WTC11 (cell line): Measurements from ENCODE around the gene DRD4. TPM values are rescaled to one million over a fixed set of nuclear protein-coding genes. Genes with fewer than 3 reads are reported as not detected.

Experiments used
- ATAC-seq: fragments of 200-7000 bp; cut with Tn5 transposase; 2 replicates; pipeline ENCODE4 v1.10.0; 2021; ENCODE audit warnings: mild to moderate bottlenecking, moderate library complexity
- CTCF ChIA-PET: fragments of 300-600 bp; sonication (Branson Sonifier 250); formaldehyde crosslinking; loops from one replicate; lab custom pipeline; 2021; ENCODE audit warnings: antibody characterized with exemption; lab: Charles Lee
- POLR2A ChIA-PET: fragments of 350-600 bp; sonication (Branson Sonifier 250); formaldehyde crosslinking; loops from one replicate; lab custom pipeline; 2021; ENCODE audit warnings: antibody characterized with exemption; lab: Charles Lee
- DNase-seq: peaks from one replicate; pipeline ENCODE4 v3.0.0; 2021; ENCODE audit warnings: low spot score
- H3K27ac Mint-ChIP-seq: 2 replicates; pipeline ENCODE4 v1.8.0; 2021; ENCODE audit warnings: mixed read lengths
- H3K27me3 Mint-ChIP-seq: 2 replicates; pipeline ENCODE4 v1.8.0; 2021; ENCODE audit warnings: low read depth, mild to moderate bottlenecking, moderate library complexity, mixed read lengths
- H3K36me3 Mint-ChIP-seq: 2 replicates; pipeline ENCODE4 v1.8.0; 2021; ENCODE audit warnings: mixed read lengths
- H3K4me1 Mint-ChIP-seq: 2 replicates; pipeline ENCODE4 v1.8.0; 2022; ENCODE audit warnings: mixed read lengths
- H3K4me3 Mint-ChIP-seq: 2 replicates; pipeline ENCODE4 v1.8.0; 2021; ENCODE audit warnings: mild to moderate bottlenecking, moderate library complexity, mixed read lengths
- H3K9me3 Mint-ChIP-seq: 2 replicates; pipeline ENCODE4 v1.8.0; 2021; ENCODE audit warnings: mixed read lengths
- CBFB ChIP-seq: sonication (generic); formaldehyde crosslinking; IDR thresholded peaks from 2 replicates; pipeline ENCODE4 v1.8.1; 2022; ENCODE audit warnings: mild to moderate bottlenecking, low read depth, missing genetic modification reagents
- FOXJ3 ChIP-seq: sonication (generic); formaldehyde crosslinking; IDR thresholded peaks from 2 replicates; pipeline ENCODE4 v1.9.0; 2021; ENCODE audit warnings: missing genetic modification reagents, mild to moderate bottlenecking, borderline replicate concordance
- GTF2I ChIP-seq: fragments of 250-450 bp; sonication (Bioruptor Pico); conservative IDR thresholded peaks from 2 replicates; pipeline ENCODE4 v1.4.0; 2021; ENCODE audit warnings: mild to moderate bottlenecking
- NFE2L1 ChIP-seq: sonication (generic); formaldehyde crosslinking; IDR thresholded peaks from 2 replicates; pipeline ENCODE4 v1.8.1; 2023; ENCODE audit warnings: missing genetic modification reagents
- NR1H2 ChIP-seq: sonication (generic); formaldehyde crosslinking; IDR thresholded peaks from 2 replicates; pipeline ENCODE4 v1.9.0; 2021; ENCODE audit warnings: mild to moderate bottlenecking, moderate library complexity, missing genetic modification reagents
- SP1 ChIP-seq: sonication (generic); formaldehyde crosslinking; conservative IDR thresholded peaks from 2 replicates; pipeline ENCODE4 v1.8.1; 2022; ENCODE audit warnings: missing genetic modification reagents
- ZNF219 ChIP-seq: sonication (generic); formaldehyde crosslinking; IDR thresholded peaks from 2 replicates; pipeline ENCODE4 v1.8.0; 2023; ENCODE audit warnings: missing genetic modification reagents, mild to moderate bottlenecking, borderline replicate concordance
- ZNF317 ChIP-seq: sonication (generic); formaldehyde crosslinking; IDR thresholded peaks from 2 replicates; pipeline ENCODE4 v1.8.1; 2023; ENCODE audit warnings: low read depth, mild to moderate bottlenecking, moderate library complexity, missing genetic modification reagents, borderline replicate concordance
- total RNA-seq: library from RNA; stranded (reverse); gene quantifications from 3 replicates; pipeline ENCODE4 v1.2.3, GENCODE V29; 2021
- TF ChIP-seq, protein P1 (sequence below): sonication (generic); formaldehyde crosslinking; IDR thresholded peaks from 2 replicates; pipeline ENCODE4 v1.8.1; 2023; ENCODE audit warnings: mild to moderate bottlenecking, missing genetic modification reagents, moderate library complexity
- TF ChIP-seq, protein P2 (sequence below): fragments of 250-450 bp; sonication (Bioruptor Pico); IDR thresholded peaks from 2 replicates; pipeline ENCODE4 v1.9.0; 2021; ENCODE audit warnings: mild to moderate bottlenecking
- TF ChIP-seq, protein P3 (sequence below): sonication (generic); formaldehyde crosslinking; IDR thresholded peaks from 2 replicates; pipeline ENCODE4 v1.8.0; 2022; ENCODE audit warnings: missing genetic modification reagents
- TF ChIP-seq, protein P4 (sequence below): sonication (generic); formaldehyde crosslinking; IDR thresholded peaks from 2 replicates; pipeline ENCODE4 v1.8.1; 2023; ENCODE audit warnings: mild to moderate bottlenecking, missing genetic modification reagents
- TF ChIP-seq, protein P5 (sequence below): sonication (generic); formaldehyde crosslinking; IDR thresholded peaks from 2 replicates; pipeline ENCODE4 v1.8.0; 2023; ENCODE audit warnings: mild to moderate bottlenecking, missing genetic modification reagents
- TF ChIP-seq, protein P6 (sequence below): sonication (generic); formaldehyde crosslinking; IDR thresholded peaks from 2 replicates; pipeline ENCODE4 v1.8.0; 2022; ENCODE audit warnings: mild to moderate bottlenecking, missing genetic modification reagents
- TF ChIP-seq, protein P7 (sequence below): sonication (generic); formaldehyde crosslinking; IDR thresholded peaks from 2 replicates; pipeline ENCODE4 v1.8.1; 2023; ENCODE audit warnings: mild to moderate bottlenecking, missing genetic modification reagents, moderate library complexity

The DRD4 gene
- total RNA-seq, 1 experiment from 2014 or later, result 3.7 TPM

DNA sequence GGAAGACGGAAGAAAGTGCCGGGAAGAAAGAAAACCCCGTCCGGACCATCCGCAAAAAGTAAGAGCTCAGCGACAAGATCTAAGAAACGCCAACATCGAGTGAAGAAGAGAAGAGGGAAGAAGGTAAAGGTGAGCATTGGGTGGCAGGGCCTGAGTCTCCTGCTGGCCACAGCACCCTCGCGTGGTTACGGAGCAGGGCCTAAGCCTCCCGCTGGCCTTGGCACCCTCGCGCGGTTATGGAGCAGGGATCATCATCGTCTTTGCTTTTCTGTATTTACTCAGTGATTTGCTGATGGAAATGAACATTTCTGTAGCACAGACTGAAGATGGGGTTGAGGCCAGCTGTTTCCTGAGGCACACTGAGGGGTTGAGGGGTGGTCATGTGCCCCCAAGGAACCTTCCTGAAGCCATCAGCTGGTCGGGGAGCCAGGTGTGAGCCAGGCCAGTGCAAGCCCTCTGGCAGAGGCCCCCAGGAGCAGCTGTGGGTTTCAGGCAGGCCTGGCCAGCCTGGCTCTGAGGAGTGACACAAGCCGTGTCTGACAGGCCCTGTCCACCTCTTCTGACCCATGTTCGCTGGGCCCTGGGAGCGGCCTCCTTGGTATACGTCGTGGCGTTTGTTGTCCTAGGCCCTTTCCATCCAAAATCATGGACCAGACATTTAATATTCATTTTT, 35.4 kb upstream of the DRD4 start:
- Mint-ChIP-seq H3K36me3 (peaks cover 51% of the 10 kb centered on the region), H3K27me3 (no peaks in the 10 kb centered on the region), H3K9me3 (no peaks in the 10 kb centered on the region), H3K4me3 (no peak overlapping the region), H3K27ac (no peak overlapping the region), H3K4me1 (no peaks in the 10 kb centered on the region)
- CTCF ChIA-PET, result interaction anchor here (0.7 kb wide), 1 partner anchor 42 kb away, joined by 3 read pairs; no protein-coding TSS in a partner anchor
- DNase-seq, result no peak
- POLR2A ChIA-PET, result no interaction called here
- TF ChIP-seq NFE2L1 (CRISPR knock-in tag) (no peak), GTF2I (no peak), CBFB (no peak), ZNF219 (CRISPR knock-in tag) (no peak), SP1 (CRISPR knock-in tag) (no peak), ZNF317 (CRISPR knock-in tag) (no peak), NR1H2 (CRISPR knock-in tag) (no peak), FOXJ3 (CRISPR knock-in tag) (no peak)
- TF ChIP-seq, protein P1, sequence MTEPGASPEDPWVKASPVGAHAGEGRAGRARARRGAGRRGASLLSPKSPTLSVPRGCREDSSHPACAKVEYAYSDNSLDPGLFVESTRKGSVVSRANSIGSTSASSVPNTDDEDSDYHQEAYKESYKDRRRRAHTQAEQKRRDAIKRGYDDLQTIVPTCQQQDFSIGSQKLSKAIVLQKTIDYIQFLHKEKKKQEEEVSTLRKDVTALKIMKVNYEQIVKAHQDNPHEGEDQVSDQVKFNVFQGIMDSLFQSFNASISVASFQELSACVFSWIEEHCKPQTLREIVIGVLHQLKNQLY, result no peak
- TF ChIP-seq, protein P2, sequence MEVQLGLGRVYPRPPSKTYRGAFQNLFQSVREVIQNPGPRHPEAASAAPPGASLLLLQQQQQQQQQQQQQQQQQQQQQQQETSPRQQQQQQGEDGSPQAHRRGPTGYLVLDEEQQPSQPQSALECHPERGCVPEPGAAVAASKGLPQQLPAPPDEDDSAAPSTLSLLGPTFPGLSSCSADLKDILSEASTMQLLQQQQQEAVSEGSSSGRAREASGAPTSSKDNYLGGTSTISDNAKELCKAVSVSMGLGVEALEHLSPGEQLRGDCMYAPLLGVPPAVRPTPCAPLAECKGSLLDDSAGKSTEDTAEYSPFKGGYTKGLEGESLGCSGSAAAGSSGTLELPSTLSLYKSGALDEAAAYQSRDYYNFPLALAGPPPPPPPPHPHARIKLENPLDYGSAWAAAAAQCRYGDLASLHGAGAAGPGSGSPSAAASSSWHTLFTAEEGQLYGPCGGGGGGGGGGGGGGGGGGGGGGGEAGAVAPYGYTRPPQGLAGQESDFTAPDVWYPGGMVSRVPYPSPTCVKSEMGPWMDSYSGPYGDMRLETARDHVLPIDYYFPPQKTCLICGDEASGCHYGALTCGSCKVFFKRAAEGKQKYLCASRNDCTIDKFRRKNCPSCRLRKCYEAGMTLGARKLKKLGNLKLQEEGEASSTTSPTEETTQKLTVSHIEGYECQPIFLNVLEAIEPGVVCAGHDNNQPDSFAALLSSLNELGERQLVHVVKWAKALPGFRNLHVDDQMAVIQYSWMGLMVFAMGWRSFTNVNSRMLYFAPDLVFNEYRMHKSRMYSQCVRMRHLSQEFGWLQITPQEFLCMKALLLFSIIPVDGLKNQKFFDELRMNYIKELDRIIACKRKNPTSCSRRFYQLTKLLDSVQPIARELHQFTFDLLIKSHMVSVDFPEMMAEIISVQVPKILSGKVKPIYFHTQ (CRISPR knock-in tag), result no peak
- TF ChIP-seq, protein P3, sequence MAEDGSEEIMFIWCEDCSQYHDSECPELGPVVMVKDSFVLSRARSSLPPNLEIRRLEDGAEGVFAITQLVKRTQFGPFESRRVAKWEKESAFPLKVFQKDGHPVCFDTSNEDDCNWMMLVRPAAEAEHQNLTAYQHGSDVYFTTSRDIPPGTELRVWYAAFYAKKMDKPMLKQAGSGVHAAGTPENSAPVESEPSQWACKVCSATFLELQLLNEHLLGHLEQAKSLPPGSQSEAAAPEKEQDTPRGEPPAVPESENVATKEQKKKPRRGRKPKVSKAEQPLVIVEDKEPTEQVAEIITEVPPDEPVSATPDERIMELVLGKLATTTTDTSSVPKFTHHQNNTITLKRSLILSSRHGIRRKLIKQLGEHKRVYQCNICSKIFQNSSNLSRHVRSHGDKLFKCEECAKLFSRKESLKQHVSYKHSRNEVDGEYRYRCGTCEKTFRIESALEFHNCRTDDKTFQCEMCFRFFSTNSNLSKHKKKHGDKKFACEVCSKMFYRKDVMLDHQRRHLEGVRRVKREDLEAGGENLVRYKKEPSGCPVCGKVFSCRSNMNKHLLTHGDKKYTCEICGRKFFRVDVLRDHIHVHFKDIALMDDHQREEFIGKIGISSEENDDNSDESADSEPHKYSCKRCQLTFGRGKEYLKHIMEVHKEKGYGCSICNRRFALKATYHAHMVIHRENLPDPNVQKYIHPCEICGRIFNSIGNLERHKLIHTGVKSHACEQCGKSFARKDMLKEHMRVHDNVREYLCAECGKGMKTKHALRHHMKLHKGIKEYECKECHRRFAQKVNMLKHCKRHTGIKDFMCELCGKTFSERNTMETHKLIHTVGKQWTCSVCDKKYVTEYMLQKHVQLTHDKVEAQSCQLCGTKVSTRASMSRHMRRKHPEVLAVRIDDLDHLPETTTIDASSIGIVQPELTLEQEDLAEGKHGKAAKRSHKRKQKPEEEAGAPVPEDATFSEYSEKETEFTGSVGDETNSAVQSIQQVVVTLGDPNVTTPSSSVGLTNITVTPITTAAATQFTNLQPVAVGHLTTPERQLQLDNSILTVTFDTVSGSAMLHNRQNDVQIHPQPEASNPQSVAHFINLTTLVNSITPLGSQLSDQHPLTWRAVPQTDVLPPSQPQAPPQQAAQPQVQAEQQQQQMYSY (CRISPR knock-in tag), result no peak
- TF ChIP-seq, protein P4, sequence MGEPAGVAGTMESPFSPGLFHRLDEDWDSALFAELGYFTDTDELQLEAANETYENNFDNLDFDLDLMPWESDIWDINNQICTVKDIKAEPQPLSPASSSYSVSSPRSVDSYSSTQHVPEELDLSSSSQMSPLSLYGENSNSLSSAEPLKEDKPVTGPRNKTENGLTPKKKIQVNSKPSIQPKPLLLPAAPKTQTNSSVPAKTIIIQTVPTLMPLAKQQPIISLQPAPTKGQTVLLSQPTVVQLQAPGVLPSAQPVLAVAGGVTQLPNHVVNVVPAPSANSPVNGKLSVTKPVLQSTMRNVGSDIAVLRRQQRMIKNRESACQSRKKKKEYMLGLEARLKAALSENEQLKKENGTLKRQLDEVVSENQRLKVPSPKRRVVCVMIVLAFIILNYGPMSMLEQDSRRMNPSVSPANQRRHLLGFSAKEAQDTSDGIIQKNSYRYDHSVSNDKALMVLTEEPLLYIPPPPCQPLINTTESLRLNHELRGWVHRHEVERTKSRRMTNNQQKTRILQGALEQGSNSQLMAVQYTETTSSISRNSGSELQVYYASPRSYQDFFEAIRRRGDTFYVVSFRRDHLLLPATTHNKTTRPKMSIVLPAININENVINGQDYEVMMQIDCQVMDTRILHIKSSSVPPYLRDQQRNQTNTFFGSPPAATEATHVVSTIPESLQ (CRISPR knock-in tag), result no peak
- TF ChIP-seq, protein P5, sequence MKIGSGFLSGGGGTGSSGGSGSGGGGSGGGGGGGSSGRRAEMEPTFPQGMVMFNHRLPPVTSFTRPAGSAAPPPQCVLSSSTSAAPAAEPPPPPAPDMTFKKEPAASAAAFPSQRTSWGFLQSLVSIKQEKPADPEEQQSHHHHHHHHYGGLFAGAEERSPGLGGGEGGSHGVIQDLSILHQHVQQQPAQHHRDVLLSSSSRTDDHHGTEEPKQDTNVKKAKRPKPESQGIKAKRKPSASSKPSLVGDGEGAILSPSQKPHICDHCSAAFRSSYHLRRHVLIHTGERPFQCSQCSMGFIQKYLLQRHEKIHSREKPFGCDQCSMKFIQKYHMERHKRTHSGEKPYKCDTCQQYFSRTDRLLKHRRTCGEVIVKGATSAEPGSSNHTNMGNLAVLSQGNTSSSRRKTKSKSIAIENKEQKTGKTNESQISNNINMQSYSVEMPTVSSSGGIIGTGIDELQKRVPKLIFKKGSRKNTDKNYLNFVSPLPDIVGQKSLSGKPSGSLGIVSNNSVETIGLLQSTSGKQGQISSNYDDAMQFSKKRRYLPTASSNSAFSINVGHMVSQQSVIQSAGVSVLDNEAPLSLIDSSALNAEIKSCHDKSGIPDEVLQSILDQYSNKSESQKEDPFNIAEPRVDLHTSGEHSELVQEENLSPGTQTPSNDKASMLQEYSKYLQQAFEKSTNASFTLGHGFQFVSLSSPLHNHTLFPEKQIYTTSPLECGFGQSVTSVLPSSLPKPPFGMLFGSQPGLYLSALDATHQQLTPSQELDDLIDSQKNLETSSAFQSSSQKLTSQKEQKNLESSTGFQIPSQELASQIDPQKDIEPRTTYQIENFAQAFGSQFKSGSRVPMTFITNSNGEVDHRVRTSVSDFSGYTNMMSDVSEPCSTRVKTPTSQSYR, result no peak
- TF ChIP-seq, protein P6, sequence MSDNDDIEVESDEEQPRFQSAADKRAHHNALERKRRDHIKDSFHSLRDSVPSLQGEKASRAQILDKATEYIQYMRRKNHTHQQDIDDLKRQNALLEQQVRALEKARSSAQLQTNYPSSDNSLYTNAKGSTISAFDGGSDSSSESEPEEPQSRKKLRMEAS (CRISPR knock-in tag), result no peak
- TF ChIP-seq, protein P7, sequence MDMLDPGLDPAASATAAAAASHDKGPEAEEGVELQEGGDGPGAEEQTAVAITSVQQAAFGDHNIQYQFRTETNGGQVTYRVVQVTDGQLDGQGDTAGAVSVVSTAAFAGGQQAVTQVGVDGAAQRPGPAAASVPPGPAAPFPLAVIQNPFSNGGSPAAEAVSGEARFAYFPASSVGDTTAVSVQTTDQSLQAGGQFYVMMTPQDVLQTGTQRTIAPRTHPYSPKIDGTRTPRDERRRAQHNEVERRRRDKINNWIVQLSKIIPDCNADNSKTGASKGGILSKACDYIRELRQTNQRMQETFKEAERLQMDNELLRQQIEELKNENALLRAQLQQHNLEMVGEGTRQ, result no peak
- ATAC-seq, result no peak
